Retinal pigment epithelial cell (primary cell): ENCODE measurements around the gene FXYD7.
"Not testable (repeated sequence)": the region's sequence is repeated elsewhere in the genome, so short reads cannot be mapped to it uniquely, and the experiment has no call there.

Experiments used
- DNase-seq: peaks from one replicate; pipeline ENCODE4 v3.0.0-alpha.2; 2010; ENCODE audit warnings: low read depth
- H3K4me3 ChIP-seq: 2 replicates; pipeline ENCODE4 v1.5.1; 2011; ENCODE audit warnings: mild to moderate bottlenecking, low read length, control low read depth, moderate library complexity
- TF ChIP-seq, protein P1 (sequence below): conservative IDR thresholded peaks from 2 replicates; pipeline ENCODE4 v1.5.1; 2011; ENCODE audit warnings: low read depth, low read length, control low read depth, inconsistent platforms

FXYD7 gene

GRCh38 chr19:35099155-35099896, 43.7 kb upstream of the FXYD7 start:
- DNase-seq: no peak
- no peak overlapping the region for H3K4me3 ChIP-seq
- TF ChIP-seq, protein P1, sequence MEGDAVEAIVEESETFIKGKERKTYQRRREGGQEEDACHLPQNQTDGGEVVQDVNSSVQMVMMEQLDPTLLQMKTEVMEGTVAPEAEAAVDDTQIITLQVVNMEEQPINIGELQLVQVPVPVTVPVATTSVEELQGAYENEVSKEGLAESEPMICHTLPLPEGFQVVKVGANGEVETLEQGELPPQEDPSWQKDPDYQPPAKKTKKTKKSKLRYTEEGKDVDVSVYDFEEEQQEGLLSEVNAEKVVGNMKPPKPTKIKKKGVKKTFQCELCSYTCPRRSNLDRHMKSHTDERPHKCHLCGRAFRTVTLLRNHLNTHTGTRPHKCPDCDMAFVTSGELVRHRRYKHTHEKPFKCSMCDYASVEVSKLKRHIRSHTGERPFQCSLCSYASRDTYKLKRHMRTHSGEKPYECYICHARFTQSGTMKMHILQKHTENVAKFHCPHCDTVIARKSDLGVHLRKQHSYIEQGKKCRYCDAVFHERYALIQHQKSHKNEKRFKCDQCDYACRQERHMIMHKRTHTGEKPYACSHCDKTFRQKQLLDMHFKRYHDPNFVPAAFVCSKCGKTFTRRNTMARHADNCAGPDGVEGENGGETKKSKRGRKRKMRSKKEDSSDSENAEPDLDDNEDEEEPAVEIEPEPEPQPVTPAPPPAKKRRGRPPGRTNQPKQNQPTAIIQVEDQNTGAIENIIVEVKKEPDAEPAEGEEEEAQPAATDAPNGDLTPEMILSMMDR: no peak

DNA sequence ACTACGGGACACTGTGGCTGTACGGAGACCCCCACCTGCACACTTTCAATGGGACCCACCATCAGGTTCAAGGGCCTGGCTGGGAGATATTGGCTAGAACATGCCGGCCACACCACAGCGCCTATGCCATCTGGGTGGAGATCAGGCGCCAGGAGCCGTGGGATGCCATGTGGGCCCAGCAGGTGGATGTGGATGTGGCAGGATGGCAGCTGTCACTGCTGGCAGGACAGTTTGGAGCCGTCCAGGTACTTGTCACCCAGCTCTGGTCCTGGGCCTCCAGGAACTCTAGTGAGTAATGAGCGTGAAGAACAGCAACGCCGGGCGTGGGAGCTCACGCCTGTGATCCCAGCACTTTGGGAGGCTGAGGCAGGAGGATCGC, 43.2 kb upstream of the FXYD7 start:
- no peak for DNase-seq
- H3K4me3 ChIP-seq: no peak overlapping the region
- TF ChIP-seq, protein P1: no peak

GRCh38 chr19:35100588-35101533, 42.2 kb upstream of the FXYD7 start:
- TF ChIP-seq, protein P1: no peak
- no peak for DNase-seq

DNA sequence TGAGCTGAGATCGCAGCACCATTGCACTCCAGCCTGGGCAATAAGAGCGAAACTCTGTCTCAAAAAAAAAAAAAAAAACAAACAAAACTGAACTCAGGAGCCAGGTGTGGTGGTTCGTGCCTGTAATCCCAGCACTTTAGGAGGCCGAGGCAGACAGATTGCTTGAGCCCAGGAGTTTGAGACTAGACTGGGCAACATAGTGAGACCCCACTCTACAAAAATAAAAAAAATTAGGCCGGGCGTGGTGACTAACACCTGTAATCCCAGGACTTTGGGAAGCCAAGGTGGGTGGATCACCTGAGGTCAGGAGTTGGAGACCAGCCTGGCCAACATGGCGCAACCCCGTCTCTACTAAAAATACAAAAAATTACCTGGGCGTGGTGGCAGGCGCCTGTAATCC, 41.1 kb upstream of the FXYD7 start:
- DNase-seq, H3K4me3 ChIP-seq: not testable (repeated sequence)

More at GRCh38 chr19:35100588-35101533, 42.2 kb upstream of the FXYD7 start:
- no peak overlapping the region for H3K4me3 ChIP-seq

- not testable (repeated sequence) for H3K4me3 ChIP-seq, DNase-seq
These were observed 39.4 kb upstream of the FXYD7 start for GRCh38 chr19:35103614-35104013.

- no peak overlapping the region for H3K4me3 ChIP-seq
- DNase-seq: no peak
- TF ChIP-seq, protein P1: no peak
These were observed 38.7 kb upstream of the FXYD7 start for GRCh38 chr19:35104361-35104760.

GRCh38 chr19:35105047-35105410, 38.0 kb upstream of the FXYD7 start:
- H3K4me3 ChIP-seq: no peak overlapping the region
- DNase-seq: no peak
- TF ChIP-seq, protein P1: no peak
